ENCODE measurements around the gene IGSF3.
A peak's percentile ranks its signal among the peaks of the same experiment; 100 is the strongest.

IGSF3 gene

DNA sequence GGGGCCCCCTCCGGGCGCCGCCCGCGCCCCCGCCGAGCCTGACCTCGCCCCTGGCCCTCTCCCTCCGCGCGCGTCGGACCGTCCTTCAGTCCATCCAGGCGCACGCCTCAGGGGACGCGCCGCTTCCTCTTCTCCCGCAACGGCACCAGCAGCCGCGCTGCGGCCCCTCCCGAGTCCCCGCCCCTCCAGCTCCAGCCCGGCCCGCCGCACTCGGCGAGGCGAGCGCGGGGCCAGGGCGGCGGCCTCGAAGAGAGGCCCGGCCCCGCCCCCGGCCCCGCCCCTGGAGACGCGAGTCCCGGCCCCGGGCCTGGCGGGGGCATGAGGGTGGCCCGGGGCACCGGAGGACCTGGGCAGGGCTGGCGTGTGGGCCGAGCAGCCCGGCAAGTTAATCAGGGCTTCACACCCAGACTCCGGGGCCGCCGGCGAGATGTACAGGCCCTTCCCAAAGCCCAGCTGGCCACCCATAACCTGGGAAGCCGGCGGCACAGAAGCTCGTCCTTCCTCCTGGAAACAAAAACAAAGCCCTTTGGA lies at the start of gene IGSF3:
Gene IGSF3, minus strand, starts transcription at position 159 of the 531 bp plus-strand sequence. CDS start 1,407 bp downstream, outside the sequence.
- peak within 1 kb of the TSS; percentile 47 for H3K4me3 ChIP-seq (ENCODE audit: low read depth, low read length)
- TF ChIP-seq MAX (IDR thresholded peaks at IDR 0.05; ENCODE audit: low read depth, low read length) = no peak
- TF ChIP-seq CTCF (IDR thresholded peaks at IDR 0.05; ENCODE audit: low read depth, low read length) = no peak
- no peak for TF ChIP-seq POLR2A (IDR thresholded peaks at IDR 0.05; ENCODE audit: extremely low read depth, insufficient read length)
- TF ChIP-seq MYC (IDR thresholded peaks at IDR 0.05; ENCODE audit: low read depth, low read length) = no peak
- peak; percentile 79 for DNase-seq (ENCODE audit: low read depth)

GRCh38 chr1:116717318-116717717 lies 49.8 kb upstream of the IGSF3 start:
- DNase-seq (ENCODE audit: low read depth) = no peak
- no peak overlapping the region for H3K4me3 ChIP-seq (ENCODE audit: low read depth, low read length)
- TF ChIP-seq POLR2A (IDR thresholded peaks at IDR 0.05; ENCODE audit: extremely low read depth, insufficient read length) (no peak), MAX (IDR thresholded peaks at IDR 0.05; ENCODE audit: low read depth, low read length) (no peak)

- H3K4me3 ChIP-seq (ENCODE audit: low read depth, low read length) = no peak overlapping the region
- TF ChIP-seq CTCF (IDR thresholded peaks at IDR 0.05; ENCODE audit: low read depth, low read length) = no peak
- no peak for TF ChIP-seq MYC (IDR thresholded peaks at IDR 0.05; ENCODE audit: low read depth, low read length)
- TF ChIP-seq MAX (IDR thresholded peaks at IDR 0.05; ENCODE audit: low read depth, low read length) = no peak
- TF ChIP-seq POLR2A (IDR thresholded peaks at IDR 0.05; ENCODE audit: extremely low read depth, insufficient read length) = no peak
- no peak for DNase-seq (ENCODE audit: low read depth)
Measured at GRCh38 chr1:116716391-116716790, 48.9 kb upstream of the IGSF3 start.

DNA sequence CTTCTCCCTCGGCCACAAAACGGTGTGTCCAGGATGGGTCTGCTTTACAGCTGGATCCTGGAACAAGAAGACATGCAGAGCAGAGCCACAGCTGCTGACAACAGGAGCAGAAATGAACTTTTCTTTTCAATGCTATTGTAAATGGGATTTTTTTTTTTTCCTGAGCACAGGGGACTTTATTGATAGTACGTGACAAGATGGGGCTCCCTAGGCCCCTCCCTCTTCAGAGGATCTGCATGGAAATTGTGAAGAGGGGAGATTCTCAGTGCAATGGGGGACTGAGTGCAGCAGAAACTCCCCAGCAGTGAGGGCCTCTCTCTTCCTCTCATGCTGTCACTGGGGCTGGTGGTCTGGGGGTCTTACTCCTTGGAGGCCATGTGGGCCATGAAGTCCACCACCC lies 45.9 kb upstream of the IGSF3 start:
- TF ChIP-seq MAX (IDR thresholded peaks at IDR 0.05; ENCODE audit: low read depth, low read length) (no peak), POLR2A (IDR thresholded peaks at IDR 0.05; ENCODE audit: extremely low read depth, insufficient read length) (no peak), MYC (IDR thresholded peaks at IDR 0.05; ENCODE audit: low read depth, low read length) (no peak), CTCF (IDR thresholded peaks at IDR 0.05; ENCODE audit: low read depth, low read length) (no peak)
- no peak for DNase-seq (ENCODE audit: low read depth)
- no peak overlapping the region for H3K4me3 ChIP-seq (ENCODE audit: low read depth, low read length)

DNA sequence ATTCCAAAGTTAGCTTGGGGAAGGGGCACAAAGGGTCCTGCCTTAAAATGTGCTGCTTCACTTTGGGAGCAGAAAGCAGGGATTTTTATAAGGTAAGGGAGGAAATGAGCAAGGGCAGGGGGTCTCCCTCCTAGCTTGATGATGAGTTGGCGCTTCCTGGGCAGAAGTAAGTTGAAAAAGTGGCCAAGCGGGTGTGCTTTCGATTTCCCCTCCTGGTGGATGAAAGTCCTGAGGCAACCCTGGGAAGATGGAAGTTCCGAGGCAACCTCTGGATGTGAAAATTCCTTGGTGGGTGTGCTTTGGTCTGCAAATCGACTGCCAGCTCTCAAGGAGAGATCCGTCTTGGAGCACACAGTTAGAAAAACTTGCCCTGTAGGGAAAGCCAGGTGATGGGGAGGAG lies 45.0 kb upstream of the IGSF3 start:
- TF ChIP-seq MYC (IDR thresholded peaks at IDR 0.05; ENCODE audit: low read depth, low read length) = no peak
- TF ChIP-seq MAX (IDR thresholded peaks at IDR 0.05; ENCODE audit: low read depth, low read length) = no peak
- no peak for TF ChIP-seq CTCF (IDR thresholded peaks at IDR 0.05; ENCODE audit: low read depth, low read length)
- TF ChIP-seq POLR2A (IDR thresholded peaks at IDR 0.05; ENCODE audit: extremely low read depth, insufficient read length) = no peak
- no peak overlapping the region for H3K4me3 ChIP-seq (ENCODE audit: low read depth, low read length)
- DNase-seq (ENCODE audit: low read depth) = no peak

- DNase-seq (ENCODE audit: low read depth) = peak; percentile 14
- TF ChIP-seq MYC (IDR thresholded peaks at IDR 0.05; ENCODE audit: low read depth, low read length) (no peak), CTCF (IDR thresholded peaks at IDR 0.05; ENCODE audit: low read depth, low read length) (no peak), POLR2A (IDR thresholded peaks at IDR 0.05; ENCODE audit: extremely low read depth, insufficient read length) (no peak), MAX (IDR thresholded peaks at IDR 0.05; ENCODE audit: low read depth, low read length) (no peak)
- no peak overlapping the region for H3K4me3 ChIP-seq (ENCODE audit: low read depth, low read length)
Measured at GRCh38 chr1:116711263-116711840, 43.8 kb upstream of the IGSF3 start.
